ENCODE measurements around the gene EIPR1. TPM values are rescaled to one million over a fixed set of nuclear protein-coding genes. Genes with fewer than 3 reads are reported as not detected.

EIPR1 gene
- total and polyA plus RNA-seq, 4 donors, result 12.0 to 26.8 (median 23.4) TPM

DNA sequence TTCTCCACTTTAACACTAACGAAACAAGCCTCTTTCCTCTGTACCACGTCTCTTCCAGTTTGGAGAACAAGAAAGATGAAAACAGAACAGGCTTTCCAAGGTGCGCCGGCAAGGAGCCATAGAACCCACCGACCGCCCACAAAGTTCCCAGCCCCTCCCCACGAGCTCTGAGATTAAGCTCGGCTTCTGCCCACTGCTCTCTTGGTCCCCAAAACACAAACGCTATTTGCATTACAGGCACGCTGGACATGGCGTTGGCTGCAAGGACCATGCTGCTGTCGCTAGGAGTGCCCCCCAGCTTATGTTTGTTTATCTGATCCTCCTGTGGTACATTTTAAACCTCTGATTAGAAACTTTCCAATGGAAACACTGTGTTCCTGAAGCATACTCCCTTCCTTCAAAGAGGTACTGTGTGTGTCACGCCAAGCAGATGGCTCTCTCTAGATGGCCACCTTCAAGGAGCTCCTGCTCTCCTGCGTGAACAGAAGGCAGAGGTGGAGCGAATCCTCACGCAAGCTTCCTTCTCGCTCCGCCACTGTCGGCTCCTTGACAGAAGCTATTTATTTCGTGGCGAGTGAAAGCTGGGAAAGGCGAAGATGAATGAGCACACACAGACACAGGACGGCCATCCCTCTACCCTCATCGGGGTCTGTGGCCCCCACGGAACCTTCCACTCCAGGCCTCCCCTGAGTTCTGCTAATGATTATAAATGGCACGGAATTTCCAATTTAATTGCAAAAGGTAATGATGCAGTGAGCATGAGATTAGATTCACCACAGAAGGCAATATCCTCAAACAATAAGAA lies 166.2 kb downstream of the EIPR1 start:
- H3K4me1 ChIP-seq (ENCODE audit: control insufficient read depth in 5 of 5, insufficient read depth in 5 of 5, low read length in 5 of 5), result peaks cover 0 to 2% (median 0%) of the 10 kb centered on the region in 5 donors
- no peaks in the 10 kb centered on the region for H3K9me3 ChIP-seq (ENCODE audit: control insufficient read depth in 4 of 4, insufficient read depth in 3 of 4, low read length in 3 of 4)
- TF ChIP-seq, protein P1, sequence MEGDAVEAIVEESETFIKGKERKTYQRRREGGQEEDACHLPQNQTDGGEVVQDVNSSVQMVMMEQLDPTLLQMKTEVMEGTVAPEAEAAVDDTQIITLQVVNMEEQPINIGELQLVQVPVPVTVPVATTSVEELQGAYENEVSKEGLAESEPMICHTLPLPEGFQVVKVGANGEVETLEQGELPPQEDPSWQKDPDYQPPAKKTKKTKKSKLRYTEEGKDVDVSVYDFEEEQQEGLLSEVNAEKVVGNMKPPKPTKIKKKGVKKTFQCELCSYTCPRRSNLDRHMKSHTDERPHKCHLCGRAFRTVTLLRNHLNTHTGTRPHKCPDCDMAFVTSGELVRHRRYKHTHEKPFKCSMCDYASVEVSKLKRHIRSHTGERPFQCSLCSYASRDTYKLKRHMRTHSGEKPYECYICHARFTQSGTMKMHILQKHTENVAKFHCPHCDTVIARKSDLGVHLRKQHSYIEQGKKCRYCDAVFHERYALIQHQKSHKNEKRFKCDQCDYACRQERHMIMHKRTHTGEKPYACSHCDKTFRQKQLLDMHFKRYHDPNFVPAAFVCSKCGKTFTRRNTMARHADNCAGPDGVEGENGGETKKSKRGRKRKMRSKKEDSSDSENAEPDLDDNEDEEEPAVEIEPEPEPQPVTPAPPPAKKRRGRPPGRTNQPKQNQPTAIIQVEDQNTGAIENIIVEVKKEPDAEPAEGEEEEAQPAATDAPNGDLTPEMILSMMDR (IDR thresholded peaks at IDR 0.05; ENCODE audit: control extremely low read depth, extremely low read depth), result no peak
- DNase-seq, result no peak
- no peak for ATAC-seq (ENCODE audit: insufficient read depth, low FRiP score)
- H3K4me3 ChIP-seq, result no peak overlapping the region
- H3K36me3 ChIP-seq (ENCODE audit: control insufficient read depth in 4 of 4, insufficient read depth in 4 of 4, low read length in 4 of 4), result peaks cover 0 to 13% (median 0%) of the 10 kb centered on the region in 4 donors
- 89 to 91% methylated on average over 26 of the region's 26 CpGs for WGBS, 2 donors
- no peak overlapping the region for H3K9ac ChIP-seq (ENCODE audit: insufficient read depth in 1 of 2, low read length in 2 of 2)
- no peaks in the 10 kb centered on the region for H3K27me3 ChIP-seq (ENCODE audit: control insufficient read depth in 3 of 3, insufficient read depth in 3 of 3, low read length in 2 of 3)
- H3K27ac ChIP-seq (ENCODE audit: low read depth in 1 of 2, low read length in 1 of 2), result no peak overlapping the region

DNA sequence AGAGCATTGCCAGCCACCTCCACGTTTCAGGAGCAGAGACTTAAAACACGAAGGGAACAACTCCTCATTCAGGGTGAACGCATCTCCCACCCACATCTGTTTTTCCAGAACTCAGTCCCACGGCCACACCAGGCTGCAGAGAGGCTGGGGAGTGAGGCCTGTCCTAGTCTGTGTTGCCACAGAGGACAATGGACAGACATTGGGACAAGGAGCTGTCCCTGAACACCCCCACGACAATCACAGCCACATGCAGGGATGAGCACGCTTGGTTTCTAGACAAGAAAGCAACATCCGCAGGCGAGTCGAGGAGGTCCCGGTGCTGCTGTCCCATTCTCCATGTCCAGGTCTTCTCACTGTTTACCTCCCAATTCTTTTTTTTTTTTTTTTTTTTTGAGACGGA lies 167.4 kb downstream of the EIPR1 start:
- H3K4me3 ChIP-seq, result no peak overlapping the region
- peaks cover 0 to 2% (median 0%) of the 10 kb centered on the region in 4 donors for H3K9me3 ChIP-seq (ENCODE audit: control insufficient read depth in 4 of 4, insufficient read depth in 3 of 4, low read length in 3 of 4)
- H3K9ac ChIP-seq (ENCODE audit: insufficient read depth in 1 of 2, low read length in 2 of 2), result no peak overlapping the region
- WGBS, 2 donors, result 86 to 91% methylated on average over 11 of the region's 11 CpGs
- TF ChIP-seq, protein P1 (IDR thresholded peaks at IDR 0.05; ENCODE audit: control extremely low read depth, extremely low read depth), result no peak
- ATAC-seq (ENCODE audit: insufficient read depth, low FRiP score), result no peak
- peaks cover 0 to 2% (median 0%) of the 10 kb centered on the region in 5 donors for H3K4me1 ChIP-seq (ENCODE audit: control insufficient read depth in 5 of 5, insufficient read depth in 5 of 5, low read length in 5 of 5)
- no peak overlapping the region for H3K27ac ChIP-seq (ENCODE audit: low read depth in 1 of 2, low read length in 1 of 2)
- DNase-seq, result no peak
- H3K36me3 ChIP-seq (ENCODE audit: control insufficient read depth in 4 of 4, insufficient read depth in 4 of 4, low read length in 4 of 4), result peaks cover 0 to 13% (median 2%) of the 10 kb centered on the region in 4 donors
- H3K27me3 ChIP-seq (ENCODE audit: control insufficient read depth in 3 of 3, insufficient read depth in 3 of 3, low read length in 2 of 3), result no peaks in the 10 kb centered on the region

DNA sequence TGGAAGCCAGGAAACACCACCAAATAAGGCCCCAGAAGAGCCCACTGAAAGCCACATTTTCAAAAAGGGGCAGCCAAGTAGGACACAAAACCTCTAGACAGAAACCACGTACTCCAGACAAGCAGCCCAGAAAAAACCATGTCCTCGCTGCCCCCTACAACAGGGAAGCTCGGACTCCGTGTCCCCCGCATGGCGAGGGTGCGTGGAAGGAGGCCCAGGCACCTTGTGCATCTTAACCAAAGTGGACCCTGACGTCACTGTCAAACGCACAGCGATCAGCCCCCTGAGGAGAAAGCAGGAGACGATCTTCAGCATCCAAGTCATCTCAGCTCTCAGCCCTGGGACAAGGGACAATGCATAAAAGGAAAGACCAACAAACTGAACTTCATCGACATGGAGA lies 168.4 kb downstream of the EIPR1 start:
- no peak for DNase-seq
- H3K9me3 ChIP-seq (ENCODE audit: control insufficient read depth in 4 of 4, insufficient read depth in 3 of 4, low read length in 3 of 4), result peaks cover 0 to 2% (median 0%) of the 10 kb centered on the region in 4 donors
- H3K4me3 ChIP-seq, result no peak overlapping the region
- no peak overlapping the region for H3K9ac ChIP-seq (ENCODE audit: insufficient read depth in 1 of 2, low read length in 2 of 2)
- TF ChIP-seq, protein P1 (IDR thresholded peaks at IDR 0.05; ENCODE audit: control extremely low read depth, extremely low read depth), result no peak
- H3K27me3 ChIP-seq (ENCODE audit: control insufficient read depth in 3 of 3, insufficient read depth in 3 of 3, low read length in 2 of 3), result no peaks in the 10 kb centered on the region
- WGBS, 2 donors, result 96 to 98% methylated on average over 12 of the region's 12 CpGs
- H3K27ac ChIP-seq (ENCODE audit: low read depth in 1 of 2, low read length in 1 of 2), result no peak overlapping the region
- peaks cover 0 to 2% (median 0%) of the 10 kb centered on the region in 5 donors for H3K4me1 ChIP-seq (ENCODE audit: control insufficient read depth in 5 of 5, insufficient read depth in 5 of 5, low read length in 5 of 5)
- no peak for ATAC-seq (ENCODE audit: insufficient read depth, low FRiP score)
- peaks cover 0 to 13% (median 2%) of the 10 kb centered on the region in 4 donors for H3K36me3 ChIP-seq (ENCODE audit: control insufficient read depth in 4 of 4, insufficient read depth in 4 of 4, low read length in 4 of 4)
